ENCODE data around the gene TMEM178B.
"Not testable (repeated sequence)": the region's sequence is repeated elsewhere in the genome, so short reads cannot be mapped to it uniquely, and the experiment has no call there.

TMEM178B gene

GRCh38 chr7:141312828-141313521 is 239.1 kb downstream of the TMEM178B start:
- no peak for DNase-seq (ENCODE audit: low spot score)

GRCh38 chr7:141313896-141314295 is 240.0 kb downstream of the TMEM178B start:
- no peak for DNase-seq (ENCODE audit: low spot score)

GRCh38 chr7:141317033-141317585 is 243.2 kb downstream of the TMEM178B start:
- no peak for DNase-seq (ENCODE audit: low spot score)

- DNase-seq (ENCODE audit: low spot score): no peak
These were observed 246.4 kb downstream of the TMEM178B start for GRCh38 chr7:141320287-141320686.

GRCh38 chr7:141322383-141322782 is 248.5 kb downstream of the TMEM178B start:
- no peak for DNase-seq (ENCODE audit: low spot score)

GRCh38 chr7:141323826-141324225 is 250.0 kb downstream of the TMEM178B start:
- no peak for DNase-seq (ENCODE audit: low spot score)

- DNase-seq (ENCODE audit: low spot score): no peak
These were observed 251.0 kb downstream of the TMEM178B start for GRCh38 chr7:141324870-141325269.

GRCh38 chr7:141325275-141325674 is 251.4 kb downstream of the TMEM178B start:
- no peak for DNase-seq (ENCODE audit: low spot score)

- DNase-seq (ENCODE audit: low spot score): no peak
These were observed 254.4 kb downstream of the TMEM178B start for GRCh38 chr7:141328290-141328689.

GRCh38 chr7:141330285-141330684 is 256.4 kb downstream of the TMEM178B start:
- DNase-seq (ENCODE audit: low spot score): not testable (repeated sequence)

GRCh38 chr7:141333459-141333858 is 259.6 kb downstream of the TMEM178B start:
- peak; percentile 22 for DNase-seq (ENCODE audit: low spot score)

GRCh38 chr7:141335164-141335563 is 261.3 kb downstream of the TMEM178B start:
- no peak for DNase-seq (ENCODE audit: low spot score)

- DNase-seq (ENCODE audit: low spot score): no peak
These were observed 265.7 kb downstream of the TMEM178B start for GRCh38 chr7:141339603-141340002.

- no peak for DNase-seq (ENCODE audit: low spot score)
These were observed 267.1 kb downstream of the TMEM178B start for GRCh38 chr7:141340991-141341390.

GRCh38 chr7:141342621-141343408 is 269.0 kb downstream of the TMEM178B start:
- DNase-seq (ENCODE audit: low spot score): no peak

GRCh38 chr7:141344153-141344935 is 270.5 kb downstream of the TMEM178B start:
- DNase-seq (ENCODE audit: low spot score): no peak

GRCh38 chr7:141348728-141349127 is 274.9 kb downstream of the TMEM178B start:
- no peak for DNase-seq (ENCODE audit: low spot score)

- no peak for DNase-seq (ENCODE audit: low spot score)
These were observed 275.5 kb downstream of the TMEM178B start for GRCh38 chr7:141349338-141349737.

GRCh38 chr7:141349804-141350203 is 275.9 kb downstream of the TMEM178B start:
- no peak for DNase-seq (ENCODE audit: low spot score)

- DNase-seq (ENCODE audit: low spot score): no peak
These were observed 277.3 kb downstream of the TMEM178B start for GRCh38 chr7:141351175-141351574.

- DNase-seq (ENCODE audit: low spot score): no peak
These were observed 279.1 kb downstream of the TMEM178B start for GRCh38 chr7:141352955-141353354.

- no peak for DNase-seq (ENCODE audit: low spot score)
These were observed 280.4 kb downstream of the TMEM178B start for GRCh38 chr7:141354251-141354650.
